ENCODE data around the gene TTF1.
A peak's percentile ranks its signal among the peaks of the same experiment; 100 is the strongest.

DNA sequence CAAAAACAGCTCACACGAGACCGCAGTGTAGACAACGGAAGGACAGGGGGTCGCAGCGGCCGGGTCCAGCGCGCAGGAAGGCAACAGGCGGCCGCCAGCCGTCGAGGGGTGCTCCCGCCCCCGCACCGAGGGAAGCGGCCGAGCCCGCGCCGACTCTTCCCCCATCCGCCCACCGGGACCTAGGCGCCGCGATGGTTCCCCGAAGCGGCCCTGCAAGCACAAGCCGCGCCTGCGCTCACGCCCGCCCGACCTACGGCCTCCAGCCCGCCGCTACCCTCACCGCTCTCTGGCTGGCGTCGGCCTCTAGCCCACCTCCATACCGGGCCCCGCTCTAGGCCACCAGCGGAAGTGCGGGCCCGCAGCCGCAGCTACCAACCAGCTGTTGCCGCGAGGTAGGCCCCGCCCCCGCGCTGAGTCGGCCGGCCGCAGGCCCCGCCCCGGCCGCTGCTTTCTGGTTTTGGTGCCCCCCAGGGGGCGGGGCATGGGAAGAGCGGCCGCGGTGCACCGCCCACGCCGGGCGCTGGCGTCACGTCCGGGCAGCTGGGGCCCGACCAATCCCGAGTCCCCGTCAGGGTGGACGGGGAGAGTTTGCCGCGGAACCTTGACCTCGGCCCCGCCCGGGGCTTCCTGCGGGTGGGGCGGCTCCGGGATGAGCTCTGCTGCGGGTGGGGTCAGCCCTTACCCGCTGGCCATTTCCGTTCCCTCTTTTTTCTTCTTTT, 51.8 kb downstream of the TTF1 start, which contains the start of gene SETX:
- TF ChIP-seq, protein P1, sequence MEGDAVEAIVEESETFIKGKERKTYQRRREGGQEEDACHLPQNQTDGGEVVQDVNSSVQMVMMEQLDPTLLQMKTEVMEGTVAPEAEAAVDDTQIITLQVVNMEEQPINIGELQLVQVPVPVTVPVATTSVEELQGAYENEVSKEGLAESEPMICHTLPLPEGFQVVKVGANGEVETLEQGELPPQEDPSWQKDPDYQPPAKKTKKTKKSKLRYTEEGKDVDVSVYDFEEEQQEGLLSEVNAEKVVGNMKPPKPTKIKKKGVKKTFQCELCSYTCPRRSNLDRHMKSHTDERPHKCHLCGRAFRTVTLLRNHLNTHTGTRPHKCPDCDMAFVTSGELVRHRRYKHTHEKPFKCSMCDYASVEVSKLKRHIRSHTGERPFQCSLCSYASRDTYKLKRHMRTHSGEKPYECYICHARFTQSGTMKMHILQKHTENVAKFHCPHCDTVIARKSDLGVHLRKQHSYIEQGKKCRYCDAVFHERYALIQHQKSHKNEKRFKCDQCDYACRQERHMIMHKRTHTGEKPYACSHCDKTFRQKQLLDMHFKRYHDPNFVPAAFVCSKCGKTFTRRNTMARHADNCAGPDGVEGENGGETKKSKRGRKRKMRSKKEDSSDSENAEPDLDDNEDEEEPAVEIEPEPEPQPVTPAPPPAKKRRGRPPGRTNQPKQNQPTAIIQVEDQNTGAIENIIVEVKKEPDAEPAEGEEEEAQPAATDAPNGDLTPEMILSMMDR (IDR thresholded peaks at IDR 0.05 in 8 of 11, conservative IDR thresholded peaks at IDR 0.05 in 3 of 11), result peak in 7 of 11 experiments; percentile 16 to 56 (median 34)
- TF ChIP-seq POLR2AphosphoS5 (IDR thresholded peaks at IDR 0.05) (peak; percentile 97 to 99 (median 98)), POLR2A (IDR thresholded peaks at IDR 0.05) (peak; percentile 89 to 96 (median 94))

Data from spleen (tissue), 7 donors.